HepG2 (cell line): Measurements from ENCODE around the gene SLCO1B1. TPM values are rescaled to one million over a fixed set of nuclear protein-coding genes. Genes with fewer than 3 reads are reported as not detected.

Experiments
- ATAC-seq: fragments of 200-7000 bp; cut with Tn5 transposase; 3 replicates; pipeline ENCODE4 v1.9.1; 2020; ENCODE audit warnings: mild to moderate bottlenecking, moderate library complexity
- BruUV-seq: library from RNA; stranded (reverse); fragments of 400-500 nt; replicated peaks from 2 replicates; lab custom pipeline; 2021; lab: Mats Ljungman, UMichigan
- CTCF ChIA-PET: fragments of 300-600 bp; formaldehyde crosslinking; extraction: SDS; loops from one replicate; lab custom pipeline; 2021; ENCODE audit warnings: low total read pairs, inconsistent platforms, low intra/inter-chr PET ratio; lab: Yijun Ruan, JAX
- POLR2A ChIA-PET: fragments of 350-600 bp; sonication (Branson Sonifier 250); formaldehyde crosslinking; loops from one replicate; lab custom pipeline; 2020; ENCODE audit warnings: antibody characterized with exemption, inconsistent platforms; lab: Yijun Ruan, JAX
- DNase-seq: peaks from one replicate; pipeline ENCODE4 v3.0.0-alpha.2; 2015; ENCODE audit warnings: low spot score
- FAIRE-seq: peaks from 3 replicates; lab custom pipeline; 2011; peaks lifted over from hg19 to GRCh38; lab: Jason Lieb, UNC
- H2AFZ ChIP-seq: one replicate; pipeline ENCODE4 v1.6.1; 2011; ENCODE audit warnings: low read length, inconsistent platforms
- H3K27ac ChIP-seq: fragments of 300-600 bp; 3 replicates; pipeline ENCODE4 v1.8.0; 2011; ENCODE audit warnings: mixed run types, mild to moderate bottlenecking, mixed read lengths, low read length, inconsistent platforms; ENCODE audit not compliant: insufficient read depth; ENCODE audit errors: extremely low read length
- H3K27me3 ChIP-seq, 2 experiments: fragments of 200-600 bp in 1 of 2; 2 replicates in 1 of 2; 3 replicates in 1 of 2; pipeline versions ENCODE4 v1.6.0 to v1.8.0; 2011; ENCODE audit warnings: low read length in 2 of 2, mild to moderate bottlenecking in 2 of 2, moderate library complexity in 2 of 2, inconsistent platforms in 1 of 2; ENCODE audit not compliant: insufficient read depth in 2 of 2, control insufficient read depth in 1 of 2
- H3K36me3 ChIP-seq, 2 experiments: fragments of 200-600 bp in 1 of 2; replicated peaks in 1 of 2; 2 replicates in 1 of 2; 3 replicates in 1 of 2; pipeline versions ENCODE4 v1.5.1 to v1.8.0; 2011; ENCODE audit warnings: low read length in 2 of 2, inconsistent platforms in 1 of 2; ENCODE audit not compliant: insufficient read depth in 2 of 2, control insufficient read depth in 1 of 2
- H3K4me1 ChIP-seq: 2 replicates; pipeline ENCODE4 v1.5.1; 2012; ENCODE audit warnings: low read length, inconsistent platforms; ENCODE audit not compliant: insufficient read depth
- H3K4me2 ChIP-seq: 2 replicates; pipeline ENCODE4 v1.6.0; 2011; ENCODE audit warnings: low read depth, low read length, inconsistent platforms
- H3K4me3 ChIP-seq, 3 experiments: fragments of 200-600 bp in 1 of 3; sonication (generic), shearing (Covaris generic) in 1 of 3; replicated peaks in 1 of 3; 2 replicates each; pipeline ENCODE4 v1.5.1; 2011 to 2016; ENCODE audit warnings: low read length in 3 of 3, inconsistent platforms in 2 of 3, low read depth in 2 of 3, mild to moderate bottlenecking in 2 of 3, control low read depth in 1 of 3, mixed read lengths in 1 of 3; ENCODE audit not compliant: insufficient read depth in 1 of 3
- H3K79me2 ChIP-seq: one replicate; pipeline ENCODE4 v1.6.1; 2011; ENCODE audit warnings: low read length, inconsistent platforms; ENCODE audit not compliant: insufficient read depth
- H3K9ac ChIP-seq: 2 replicates; pipeline ENCODE4 v1.6.0; 2011; ENCODE audit warnings: mild to moderate bottlenecking, low read depth, low read length, inconsistent platforms; ENCODE audit not compliant: insufficient read depth
- H3K9me3 ChIP-seq: 2 replicates; pipeline ENCODE4 v1.5.1; 2012; ENCODE audit warnings: mild to moderate bottlenecking, low read length
- H4K20me1 ChIP-seq: 2 replicates; pipeline ENCODE4 v1.6.0; 2011; ENCODE audit warnings: inconsistent platforms, mild to moderate bottlenecking, low read length, moderate library complexity; ENCODE audit not compliant: insufficient read depth
- ATF2 ChIP-seq: sonication (generic); formaldehyde crosslinking; IDR thresholded peaks from 2 replicates; pipeline ENCODE4 v1.4.0; 2020; ENCODE audit warnings: missing genetic modification reagents
- CBX1 ChIP-seq: IDR thresholded peaks from one replicate; pipeline ENCODE4 v1.6.1; 2016; ENCODE audit warnings: antibody characterized with exemption, low read depth
- EHMT2 ChIP-seq: fragments of 200-600 bp; sonication (generic); IDR thresholded peaks from 2 replicates; pipeline ENCODE4 v1.7.0; 2017; ENCODE audit warnings: antibody characterized with exemption, low read depth, low read length, borderline replicate concordance
- MEIS2 ChIP-seq: sonication (generic); formaldehyde crosslinking; IDR thresholded peaks from 2 replicates; pipeline ENCODE4 v1.9.0; 2021; ENCODE audit warnings: mild to moderate bottlenecking, missing genetic modification reagents
- TFDP2 ChIP-seq: sonication (generic); formaldehyde crosslinking; IDR thresholded peaks from 2 replicates; pipeline ENCODE4 v1.4.0; 2020; ENCODE audit warnings: missing genetic modification reagents
- ZBTB42 ChIP-seq: sonication (generic); formaldehyde crosslinking; IDR thresholded peaks from 2 replicates; pipeline ENCODE4 v1.5.0; 2020; ENCODE audit warnings: mild to moderate bottlenecking, missing genetic modification reagents
- ZBTB7B ChIP-seq: sonication (generic); formaldehyde crosslinking; IDR thresholded peaks from 2 replicates; pipeline ENCODE4 v1.4.0; 2020; ENCODE audit warnings: missing genetic modification reagents
- ZNF879 ChIP-seq: sonication (generic); formaldehyde crosslinking; IDR thresholded peaks from 2 replicates; pipeline ENCODE4 v1.8.1; 2023; ENCODE audit warnings: missing genetic modification reagents
- WGBS: methylation state at CpG from one replicate; pipeline ENCODE4 v1.1.6; 2017; ENCODE audit warnings: low lambda C conversion rate; 5-methylcytosine and 5-hydroxymethylcytosine counted together
- in situ Hi-C: cut with HindIII; loops from 2 replicates; pipeline ENCODE4 v1.10.0; 2017; ENCODE audit warnings: low pct_unique_long_range_greater_than_20kb; ENCODE audit not compliant: extremely low pct_ligation_motif_present
- intact Hi-C: fragments of 100-400 bp; cut with micrococcal nuclease; formaldehyde crosslinking; loops from one replicate; pipeline ENCODE4 v1.10.0; 2022; ENCODE audit not compliant: unreplicated experiment
- polyA plus RNA-seq, 8 experiments: library from polyadenylated mRNA; depleted of rRNA in 3 of 8; stranded (reverse) in 7 of 8; unstranded in 1 of 8; fragments of >200 nt; fragmentation: Illumina TruSeq in 4 of 8; extraction: Trizol in 4 of 8; gene quantifications; 2 replicates each; pipeline versions ENCODE4 v1.2.1 to v1.2.3, GENCODE V29; 2011 to 2016; ENCODE audit warnings: low read depth in 4 of 8, missing spikeins in 1 of 8, mixed read lengths in 1 of 8; ENCODE audit not compliant: insufficient read depth in 1 of 8
- total RNA-seq, 5 experiments: library from RNA; depleted of rRNA; stranded (reverse); fragments of >200 nt; fragmentation: Illumina TruSeq; extraction: Trizol; gene quantifications; 2 replicates each; pipeline ENCODE4 v1.2.3, GENCODE V29; 2016; ENCODE audit warnings: low read depth in 1 of 5

The SLCO1B1 gene
- total and polyA plus RNA-seq, 2 of the 13 experiments (the other 11 are each of a cell fraction or from before 2014, with no cell fraction given) = not detected

- peaks cover 72% of the 10 kb centered on the region for H3K9me3 ChIP-seq
- no peaks in the 10 kb centered on the region for H3K4me1 ChIP-seq
- POLR2A ChIA-PET = no interaction called here
- H3K36me3 ChIP-seq = no peaks in the 10 kb centered on the region
- no peak for ATAC-seq
- H4K20me1 ChIP-seq = no peaks in the 10 kb centered on the region
- H3K79me2 ChIP-seq = no peaks in the 10 kb centered on the region
- intact Hi-C loops (no loop called here), in situ Hi-C loops (no loop called here)
- H2AFZ ChIP-seq = no peak overlapping the region
- H3K9ac ChIP-seq = no peak overlapping the region
- H3K27ac ChIP-seq = no peak overlapping the region
- no TSS peak for BruUV-seq
- TF ChIP-seq ATF2 (CRISPR knock-in tag) (no peak), TFDP2 (CRISPR knock-in tag) (no peak), MEIS2 (CRISPR knock-in tag) (no peak), ZNF879 (CRISPR knock-in tag) (no peak), CBX1 (no peak), ZBTB7B (CRISPR knock-in tag) (no peak), ZBTB42 (CRISPR knock-in tag) (no peak), EHMT2 (no peak)
- no peak overlapping the region for H3K4me2 ChIP-seq
- no peaks in the 10 kb centered on the region for H3K27me3 ChIP-seq
- CTCF ChIA-PET = no interaction called here
- WGBS = 20% methylated on average over 7 of the region's 7 CpGs
- H3K4me3 ChIP-seq = no peak overlapping the region
- DNase-seq = no peak
- no peak for FAIRE-seq
Observed at GRCh38 chr12:21113266-21113665, 17.7 kb upstream of the SLCO1B1 start.
